Hematopoietic multipotent progenitor cell treated with erythropoietin and hydrocortisone succinate and interleukin-3 and kit ligand, for 17 days (in vitro differentiated cells): Measurements from ENCODE around the gene GREM2.

Experiments
- DNase-seq: peaks from one replicate; pipeline ENCODE4 v3.0.0-alpha.2; 2015; ENCODE audit warnings: low spot score

The GREM2 gene

GRCh38 chr1:240609527-240610060 is 2.4 kb downstream of the GREM2 start:
- no peak for DNase-seq

- DNase-seq = no peak
Observed at GRCh38 chr1:240608707-240609106, 3.2 kb downstream of the GREM2 start.

GRCh38 chr1:240607006-240607405 is 4.9 kb downstream of the GREM2 start:
- DNase-seq = no peak

- no peak for DNase-seq
Observed at GRCh38 chr1:240602189-240602588, 9.8 kb downstream of the GREM2 start.

GRCh38 chr1:240599830-240600229 is 12.1 kb downstream of the GREM2 start:
- DNase-seq = no peak

GRCh38 chr1:240599299-240599698 is 12.7 kb downstream of the GREM2 start:
- no peak for DNase-seq

- no peak for DNase-seq
Observed at GRCh38 chr1:240598216-240599001, 13.5 kb downstream of the GREM2 start.

- no peak for DNase-seq
Observed at GRCh38 chr1:240597153-240597745, 14.7 kb downstream of the GREM2 start.

GRCh38 chr1:240595476-240595875 is 16.5 kb downstream of the GREM2 start:
- DNase-seq = no peak

GRCh38 chr1:240591564-240591963 is 20.4 kb downstream of the GREM2 start:
- no peak for DNase-seq

- no peak for DNase-seq
Observed at GRCh38 chr1:240591078-240591477, 20.9 kb downstream of the GREM2 start.

- DNase-seq = no peak
Observed at GRCh38 chr1:240589585-240590110, 22.3 kb downstream of the GREM2 start.

- DNase-seq = no peak
Observed at GRCh38 chr1:240586006-240586405, 25.9 kb downstream of the GREM2 start.

- no peak for DNase-seq
Observed at GRCh38 chr1:240582953-240583352, 29.0 kb downstream of the GREM2 start.

GRCh38 chr1:240579511-240579910 is 32.4 kb downstream of the GREM2 start:
- DNase-seq = no peak

- no peak for DNase-seq
Observed at GRCh38 chr1:240577095-240577494, 34.9 kb downstream of the GREM2 start.

- no peak for DNase-seq
Observed at GRCh38 chr1:240575981-240576662, 35.8 kb downstream of the GREM2 start.

- no peak for DNase-seq
Observed at GRCh38 chr1:240572328-240572727, 39.6 kb downstream of the GREM2 start.

GRCh38 chr1:240571782-240572181 is 40.2 kb downstream of the GREM2 start:
- DNase-seq = no peak

- DNase-seq = no peak
Observed at GRCh38 chr1:240567066-240567465, 44.9 kb downstream of the GREM2 start.

- DNase-seq = no peak
Observed at GRCh38 chr1:240562779-240563178, 49.2 kb downstream of the GREM2 start.

GRCh38 chr1:240562111-240562590 is 49.8 kb downstream of the GREM2 start:
- DNase-seq = no peak

- DNase-seq = no peak
Observed at GRCh38 chr1:240559781-240560180, 52.2 kb downstream of the GREM2 start.
